VCaP (cell line): ENCODE results near the gene DEFB123.
"Not testable (repeated sequence)": the region's sequence is repeated elsewhere in the genome, so short reads cannot be mapped to it uniquely, and the experiment has no call there.

Source experiments
- H3K27ac ChIP-seq: fragments of 450-650 bp; 2 replicates; pipeline ENCODE4 v1.5.1; 2017
- CTCF ChIP-seq: fragments of 450-650 bp; conservative IDR thresholded peaks from 2 replicates; pipeline ENCODE4 v1.5.1; 2017; ENCODE audit warnings: mild to moderate bottlenecking, moderate library complexity

DEFB123 gene

GRCh38 chr20:31452575-31452974 lies 12.1 kb downstream of the DEFB123 start:
- TF ChIP-seq CTCF, result no peak
- H3K27ac ChIP-seq, result no peak overlapping the region

- no peak overlapping the region for H3K27ac ChIP-seq
- no peak for TF ChIP-seq CTCF
These were observed 13.9 kb downstream of the DEFB123 start for GRCh38 chr20:31454361-31454760.

- H3K27ac ChIP-seq, result not testable (repeated sequence)
These were observed 30.5 kb downstream of the DEFB123 start for GRCh38 chr20:31470946-31471345.

GRCh38 chr20:31472395-31473330 lies 32.2 kb downstream of the DEFB123 start:
- no peak overlapping the region for H3K27ac ChIP-seq

GRCh38 chr20:31473331-31474096 lies 33.1 kb downstream of the DEFB123 start:
- no peak overlapping the region for H3K27ac ChIP-seq
- TF ChIP-seq CTCF, result no peak

More at GRCh38 chr20:31472395-31473330, 32.2 kb downstream of the DEFB123 start:
- TF ChIP-seq CTCF, result no peak

GRCh38 chr20:31474097-31474436 lies 33.6 kb downstream of the DEFB123 start:
- H3K27ac ChIP-seq, result no peak overlapping the region
- no peak for TF ChIP-seq CTCF

- TF ChIP-seq CTCF, result no peak
- H3K27ac ChIP-seq, result no peak within 1 kb of the TSS
These were observed 34.5 kb downstream of the DEFB123 start, which contains the start of the genes DEFB124 and REM1 for GRCh38 chr20:31474758-31475427. Gene DEFB124, minus strand, starts transcription at chr20:31475127. Its CDS starts 2,114 bp downstream, at chr20:31473013. Gene REM1, plus strand, starts transcription at chr20:31475288. Its CDS starts 1,158 bp downstream, at chr20:31476446.
